Superior temporal gyrus (tissue), 1 donor: ENCODE measurements around the gene EHMT1.
"Not testable (repeated sequence)": the region's sequence is repeated elsewhere in the genome, so short reads cannot be mapped to it uniquely, and the experiment has no call there.

Experiments
- DNase-seq: peaks from one replicate; pipeline ENCODE4 v3.0.0-alpha.2; 2016; ENCODE audit errors: extremely low spot score

EHMT1 gene

DNA sequence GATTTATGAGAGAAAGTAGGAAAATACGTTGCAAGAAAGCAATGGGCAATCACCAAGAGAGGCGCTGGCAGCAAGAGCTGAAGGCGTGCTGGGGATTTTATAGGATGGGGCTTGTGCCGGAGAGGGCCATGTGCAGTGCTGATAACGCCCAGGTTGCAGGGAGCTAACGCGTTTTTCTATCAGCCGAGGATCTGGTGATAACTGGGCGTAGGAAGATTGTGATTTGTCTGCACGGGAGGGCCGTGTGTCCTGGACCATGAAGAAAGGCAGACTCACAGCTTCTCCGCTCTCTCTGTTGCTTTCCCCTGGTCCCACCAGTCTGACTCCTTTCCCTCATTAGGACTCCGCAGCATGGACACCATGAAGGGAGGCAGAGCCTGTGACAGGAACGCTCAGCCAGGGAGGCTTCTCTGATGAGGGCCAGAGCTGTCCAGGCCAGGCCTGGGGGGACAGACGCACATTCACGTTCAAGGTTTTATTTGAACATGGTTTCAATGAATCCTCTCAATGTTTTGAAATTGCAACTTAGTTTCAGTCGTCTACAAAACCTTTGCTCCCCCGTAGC, 246.9 kb downstream of the EHMT1 start:
- DNase-seq, result no peak

DNA sequence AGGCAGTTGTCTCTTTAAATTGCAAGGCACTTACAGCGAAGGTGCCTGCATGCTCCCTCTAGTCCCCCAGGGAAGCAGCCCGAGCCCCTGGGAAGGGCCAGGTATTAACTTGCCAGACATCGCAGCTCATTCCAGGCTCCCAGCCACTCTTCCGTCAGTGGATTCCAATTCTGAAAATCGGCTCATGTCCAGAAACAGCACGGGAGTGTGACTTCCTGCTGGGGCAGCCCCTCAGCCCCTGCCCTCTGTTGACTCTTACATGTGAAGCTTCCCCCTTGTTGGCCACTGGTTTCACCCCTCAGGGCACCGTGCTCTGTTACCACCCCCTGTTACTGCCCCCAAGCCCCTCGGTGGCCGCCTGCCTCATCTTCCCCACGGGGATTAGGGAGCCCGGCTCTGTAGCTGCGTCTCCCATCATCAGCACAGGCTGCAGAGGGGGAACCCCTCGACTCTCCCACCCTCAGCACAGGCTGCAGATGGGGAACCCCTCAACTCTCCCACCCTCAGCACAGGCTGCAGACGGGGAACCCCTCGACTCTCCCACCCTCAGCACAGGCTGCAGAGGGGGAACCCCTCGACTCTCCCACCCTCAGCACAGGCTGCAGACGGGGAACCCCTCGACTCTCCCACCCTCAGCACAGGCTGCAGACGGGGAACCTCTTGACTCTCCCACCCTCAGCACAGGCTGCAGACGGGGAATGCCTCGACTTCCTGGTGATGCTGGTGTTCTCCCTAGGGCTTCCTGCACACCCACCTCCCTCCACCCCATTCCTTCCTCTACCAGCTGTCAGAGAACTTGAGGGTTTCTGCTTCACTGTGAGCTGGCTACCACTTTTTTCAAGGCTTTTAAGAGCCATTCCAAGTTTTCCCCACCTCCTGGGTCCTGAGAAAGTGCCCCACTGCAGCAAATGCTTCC, 247.7 kb downstream of the EHMT1 start:
- no peak for DNase-seq

DNA sequence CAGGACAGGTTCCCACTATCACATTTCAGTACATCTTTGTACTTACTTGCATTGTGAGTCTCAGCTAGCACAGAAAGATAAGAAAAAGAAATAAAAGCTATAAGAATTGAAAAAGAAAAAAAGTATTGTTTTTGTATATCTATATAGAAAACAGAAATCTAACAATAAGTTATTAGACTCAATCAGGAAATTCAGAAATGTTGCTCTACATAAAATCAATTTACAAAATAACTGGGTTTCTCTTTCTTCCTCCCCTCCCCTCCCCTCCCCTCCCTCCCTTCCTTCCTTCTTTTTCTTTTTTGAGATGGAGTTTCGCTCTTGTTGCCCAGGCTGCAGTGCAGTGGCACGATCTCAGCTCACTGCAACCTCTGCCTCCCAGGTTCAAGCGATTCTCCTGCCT, 251.6 kb downstream of the EHMT1 start:
- no peak for DNase-seq

DNA sequence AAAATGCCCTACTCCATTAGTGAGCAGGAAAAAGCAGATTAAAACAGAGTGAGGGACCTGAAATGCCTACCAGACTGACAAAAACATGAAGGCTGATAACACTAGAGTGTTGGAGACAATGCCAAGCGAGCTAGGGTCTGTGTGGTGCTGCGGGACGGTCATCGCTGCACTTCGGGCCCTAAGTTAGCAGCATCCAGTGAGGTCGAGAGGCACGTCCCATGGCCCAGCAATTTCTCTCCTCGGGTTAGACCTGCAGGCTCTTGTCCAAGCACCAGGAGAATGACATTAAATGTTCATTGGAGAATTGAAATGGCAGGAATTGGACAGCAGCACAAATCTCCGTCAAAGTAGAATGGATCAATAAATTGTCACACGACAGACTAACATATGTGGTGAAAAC, 253.5 kb downstream of the EHMT1 start:
- no peak for DNase-seq

DNA sequence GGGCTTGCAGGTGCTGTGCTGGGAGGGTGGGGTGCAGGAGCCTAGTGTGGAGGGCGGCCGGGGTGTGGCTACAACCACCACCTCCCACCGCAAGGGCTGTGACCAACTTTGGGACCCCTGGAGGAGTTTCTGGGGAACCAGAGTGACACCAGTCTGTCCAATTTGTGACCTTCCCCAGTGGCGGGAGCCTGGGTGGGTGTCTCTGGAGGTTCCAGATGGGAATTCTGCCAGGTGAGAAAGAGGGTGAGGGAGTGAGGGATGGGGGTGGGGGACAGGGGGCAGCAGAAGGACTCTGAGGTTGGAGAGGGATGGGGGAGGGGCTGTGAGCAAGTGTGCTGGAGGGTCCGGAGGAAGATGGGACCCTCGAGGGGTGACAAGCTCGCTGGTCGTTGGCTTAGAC, 254.6 kb downstream of the EHMT1 start:
- no peak for DNase-seq

DNA sequence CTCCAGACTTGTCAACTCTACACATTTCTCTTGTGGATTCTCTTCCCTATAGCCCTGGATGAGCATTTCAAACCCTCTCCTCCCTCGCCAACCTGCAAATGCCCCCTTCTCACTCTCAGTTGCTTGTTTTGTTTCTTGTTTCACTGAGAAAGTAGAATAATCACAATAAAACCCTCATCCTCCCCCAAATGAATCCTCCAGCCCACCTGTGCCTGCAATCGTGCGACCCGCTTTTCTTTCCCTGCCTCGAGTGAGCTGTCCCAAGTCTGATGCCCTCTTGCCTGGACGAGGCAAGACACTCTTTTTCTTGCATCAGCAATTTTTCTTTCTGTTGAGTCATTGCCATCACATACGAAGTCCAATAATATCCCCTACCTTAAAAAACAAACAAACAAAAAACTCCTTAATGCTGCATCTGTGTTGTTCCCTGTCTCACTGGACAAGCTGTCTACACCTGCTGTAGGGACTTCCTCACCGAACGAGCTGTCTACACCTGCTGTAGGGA, 255.1 kb downstream of the EHMT1 start:
- DNase-seq, result no peak

DNA sequence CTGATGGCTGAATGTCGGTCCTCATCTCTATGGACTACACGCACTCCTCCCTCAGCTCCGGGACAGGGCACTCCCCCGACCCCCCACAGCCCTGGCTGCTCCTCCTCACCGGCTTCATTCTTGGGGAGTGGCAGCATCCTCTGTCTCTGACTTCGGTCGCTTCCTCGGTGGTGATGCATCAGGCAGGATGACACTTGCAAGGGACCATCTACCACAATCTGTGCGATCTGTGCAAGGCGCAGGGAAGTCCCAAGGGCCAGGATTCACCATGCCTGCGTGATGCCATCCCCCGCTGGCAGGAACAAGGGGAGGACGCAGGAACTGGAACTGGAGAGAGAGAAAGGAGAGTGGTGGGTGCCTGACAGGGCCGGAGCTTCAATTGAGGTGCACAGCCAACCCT, 256.5 kb downstream of the EHMT1 start:
- DNase-seq, result no peak

DNA sequence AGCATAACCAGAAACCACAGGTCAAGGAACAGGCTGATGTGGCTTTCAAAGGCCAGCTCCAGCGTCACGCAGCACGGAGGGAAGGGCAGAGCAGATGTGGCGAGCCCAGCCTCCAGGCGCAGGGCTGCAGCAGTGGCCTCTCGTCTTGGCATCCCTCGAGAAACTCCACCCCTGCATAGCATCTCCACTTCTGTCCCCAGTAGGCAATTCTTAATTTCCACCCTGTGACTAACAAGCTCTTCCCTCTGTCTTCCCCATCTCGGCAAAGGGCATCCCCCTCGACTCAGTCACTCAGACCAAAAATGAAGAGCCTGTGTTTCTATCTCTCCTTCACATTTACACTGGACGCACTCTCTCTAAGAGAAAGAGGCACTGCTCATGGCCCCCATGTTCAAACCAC, 257.0 kb downstream of the EHMT1 start:
- no peak for DNase-seq

DNA sequence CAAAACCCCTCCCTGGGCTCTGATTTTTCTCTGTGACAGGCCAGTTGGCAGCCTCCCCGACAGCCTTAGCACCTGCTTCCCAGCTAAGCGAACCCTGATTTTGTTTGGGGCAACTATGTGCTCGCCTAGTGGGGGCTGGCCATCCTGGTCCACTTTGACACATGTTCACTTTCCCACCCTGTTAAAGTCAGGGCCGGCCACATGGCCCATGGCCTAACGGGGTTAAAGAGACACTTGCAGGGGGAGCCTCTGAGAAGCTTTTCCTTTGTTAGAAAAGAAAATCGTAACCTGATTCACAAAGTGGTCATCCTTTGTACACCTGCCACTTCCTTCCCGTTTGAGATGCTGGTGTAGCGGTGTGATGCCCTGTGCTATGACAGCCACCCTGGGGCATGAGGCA, 257.5 kb downstream of the EHMT1 start:
- no peak for DNase-seq

DNA sequence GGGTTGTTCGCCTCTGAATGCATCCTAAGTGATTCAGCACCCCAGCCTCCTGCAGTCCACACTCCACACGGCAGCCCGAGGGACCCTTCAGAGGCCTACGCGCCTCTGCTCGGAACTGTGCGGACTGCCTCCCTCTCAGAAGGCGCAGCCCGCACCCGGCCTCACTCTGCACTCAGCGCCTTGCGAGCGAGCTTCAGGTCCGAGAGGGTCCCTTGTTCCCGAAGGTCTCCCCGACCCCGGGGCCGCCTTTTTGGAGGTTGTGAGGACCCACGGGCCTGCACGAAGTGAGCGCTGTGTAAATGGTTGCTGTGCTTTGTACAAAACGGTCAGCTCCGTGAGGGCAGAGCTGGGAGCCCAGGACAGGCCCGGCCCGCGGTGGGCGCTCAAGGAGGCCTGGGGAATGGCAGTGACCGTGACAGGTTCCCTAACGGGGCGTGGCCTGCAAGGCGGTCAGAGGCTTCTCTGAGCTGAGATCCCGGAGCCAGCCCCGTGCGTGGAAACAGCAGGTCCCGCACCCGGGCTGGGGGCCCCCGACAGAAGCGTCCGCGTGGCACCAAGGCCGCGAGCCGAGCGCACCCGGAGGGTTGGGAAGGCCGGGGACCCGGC, 258.1 kb downstream of the EHMT1 start:
- DNase-seq, result no peak

DNA sequence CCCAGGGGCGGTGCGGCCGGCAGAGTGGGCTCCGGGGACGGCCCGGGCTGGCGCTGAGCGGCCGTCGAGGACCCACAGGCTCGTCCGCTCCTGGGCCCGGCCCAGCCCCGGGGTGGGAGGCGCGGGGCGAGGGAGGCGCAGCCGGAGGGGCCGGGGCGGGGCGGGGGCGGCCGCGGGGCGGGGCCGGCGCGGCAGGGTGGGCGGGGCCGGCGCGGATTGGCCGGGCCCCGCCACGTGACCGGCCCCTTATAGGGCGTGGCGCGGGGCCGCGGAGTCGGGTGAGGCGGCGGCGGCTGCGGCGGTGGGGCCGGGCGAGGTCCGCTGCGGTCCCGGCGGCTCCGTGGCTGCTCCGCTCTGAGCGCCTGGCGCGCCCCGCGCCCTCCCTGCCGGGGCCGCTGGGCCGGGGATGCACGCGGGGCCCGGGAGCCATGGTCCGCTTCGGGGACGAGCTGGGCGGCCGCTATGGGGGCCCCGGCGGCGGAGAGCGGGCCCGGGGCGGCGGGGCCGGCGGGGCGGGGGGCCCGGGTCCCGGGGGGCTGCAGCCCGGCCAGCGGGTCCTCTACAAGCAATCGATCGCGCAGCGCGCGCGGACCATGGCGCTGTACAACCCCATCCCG, 258.8 kb downstream of the EHMT1 start, which contains the start of gene CACNA1B:
Gene CACNA1B, plus strand, starts transcription at position 277 of the 617 bp plus-strand sequence. Its CDS starts 152 bp downstream, at position 429.
- DNase-seq, result not testable (repeated sequence)

DNA sequence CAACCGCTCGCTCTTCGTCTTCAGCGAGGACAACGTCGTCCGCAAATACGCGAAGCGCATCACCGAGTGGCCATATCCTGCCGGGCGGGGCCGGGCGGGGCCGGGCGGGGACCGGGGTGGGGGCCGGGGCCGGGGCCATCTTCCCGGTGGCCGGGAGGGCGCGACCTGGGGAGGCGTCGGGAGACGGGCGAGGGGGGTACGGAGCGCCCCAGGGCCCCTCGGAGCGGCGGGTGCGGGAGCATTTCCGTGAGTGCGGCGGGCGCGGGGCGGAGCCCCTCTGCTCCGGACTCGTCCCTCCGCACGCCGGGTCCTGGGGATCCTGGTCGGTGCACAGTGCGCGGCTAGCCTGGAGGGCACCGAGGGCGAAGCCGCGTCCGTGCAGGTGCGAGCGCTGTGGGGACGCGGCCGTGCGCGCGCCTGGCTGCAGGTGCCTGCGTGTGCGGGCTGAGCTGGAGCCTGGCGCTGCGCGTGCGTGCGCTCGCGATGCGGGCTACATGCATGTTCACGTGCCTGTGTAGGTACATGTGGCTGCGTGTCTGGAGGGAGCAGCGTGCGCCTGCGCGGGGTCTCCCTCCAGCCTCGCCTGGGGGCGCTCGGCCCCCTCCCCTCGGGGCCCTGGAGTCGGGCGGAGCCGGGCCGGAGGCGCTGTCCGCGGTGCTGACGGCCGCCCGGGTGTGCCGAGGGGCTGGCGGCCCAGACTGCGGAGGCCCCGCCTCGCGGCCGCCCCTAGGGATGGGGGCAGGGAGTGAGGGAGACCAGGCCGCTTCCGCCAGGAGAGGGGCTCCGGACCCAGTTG, 259.5 kb downstream of the EHMT1 start:
- no peak for DNase-seq

DNA sequence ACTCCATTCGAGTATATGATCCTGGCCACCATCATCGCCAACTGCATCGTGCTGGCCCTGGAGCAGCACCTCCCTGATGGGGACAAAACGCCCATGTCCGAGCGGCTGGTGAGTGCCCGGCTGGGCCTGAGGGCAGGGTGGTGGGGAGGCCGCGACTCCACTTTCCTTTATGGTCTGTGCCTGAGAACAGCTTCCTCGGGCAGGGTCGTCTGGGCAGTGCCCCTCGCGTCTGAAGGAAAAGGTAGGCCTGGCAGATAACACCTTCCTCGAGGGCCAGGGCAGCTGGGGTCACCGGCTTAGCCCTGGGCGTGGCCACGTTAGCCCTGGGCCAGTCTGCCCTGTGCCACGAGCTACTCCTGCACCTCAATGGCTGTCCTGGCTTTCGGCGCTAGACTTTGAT, 260.2 kb downstream of the EHMT1 start:
- no peak for DNase-seq

DNA sequence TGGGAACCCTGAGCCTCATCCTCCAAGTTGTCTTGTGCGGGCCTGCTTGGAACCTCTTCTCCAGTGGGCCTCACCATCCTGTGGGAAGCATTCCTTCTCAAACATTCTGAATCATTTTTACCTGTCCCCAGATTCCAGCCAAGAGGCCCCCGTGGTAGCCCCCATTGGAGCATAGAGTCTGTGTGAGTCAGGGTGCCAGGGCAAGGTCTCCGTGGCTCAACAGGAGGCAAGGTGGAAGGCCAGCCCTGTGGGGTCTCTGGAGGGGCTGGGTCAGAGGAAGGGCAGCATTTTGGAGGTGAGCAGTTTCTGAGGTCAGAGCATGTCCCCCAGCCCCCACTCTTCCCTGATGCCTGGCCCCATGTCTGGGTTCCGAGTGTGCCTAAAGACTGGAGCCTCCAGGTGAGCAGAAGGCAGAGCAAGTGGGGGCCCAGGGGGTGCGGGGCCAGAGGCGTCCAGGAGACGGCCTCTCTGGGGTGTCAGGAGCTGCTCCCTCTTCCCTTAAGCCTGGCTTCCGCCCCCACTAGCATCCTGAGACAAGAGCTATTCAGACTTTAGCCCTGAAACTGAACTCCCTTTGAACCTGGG, 260.9 kb downstream of the EHMT1 start:
- DNase-seq, result no peak

DNA sequence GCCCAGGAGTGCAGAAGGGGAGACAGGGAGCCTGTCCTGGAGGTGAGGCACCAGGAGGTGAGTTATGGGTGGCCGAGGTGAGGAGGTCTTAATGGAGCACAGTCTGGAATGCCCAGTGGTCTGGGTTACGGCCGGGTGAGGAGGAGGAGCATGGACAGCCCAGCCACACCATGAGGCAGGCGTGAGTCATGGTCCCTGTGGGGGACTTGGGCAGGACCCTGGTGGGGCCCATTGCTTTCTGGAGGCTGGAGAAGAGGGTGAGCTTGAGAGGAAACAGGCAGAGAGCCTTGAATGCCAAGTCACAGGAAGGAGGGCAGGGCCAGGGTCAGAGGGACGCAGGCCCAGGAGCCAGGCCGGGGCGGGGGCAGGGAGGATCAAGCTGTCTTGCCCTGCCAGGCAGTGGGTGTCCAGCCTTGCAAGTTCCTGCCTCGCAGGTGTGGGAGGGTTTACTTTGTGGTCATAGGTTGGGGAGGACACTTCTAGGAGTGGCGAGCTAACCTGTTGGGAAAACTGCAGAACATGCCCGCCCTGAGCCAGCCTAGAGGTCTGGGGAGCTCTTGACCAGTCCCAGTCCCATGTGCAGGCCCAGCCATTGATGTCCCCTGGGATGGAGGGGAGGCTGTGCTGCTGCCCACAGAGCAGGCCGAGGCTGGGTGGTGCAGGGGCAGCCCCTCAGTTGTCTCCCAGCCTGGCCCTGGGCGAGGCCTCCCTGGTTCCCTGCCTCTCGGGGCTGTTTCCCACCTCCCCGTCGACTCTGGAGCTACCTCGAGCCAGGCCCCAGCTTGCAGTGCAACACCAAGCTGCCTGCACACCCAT, 261.6 kb downstream of the EHMT1 start:
- DNase-seq, result no peak

DNA sequence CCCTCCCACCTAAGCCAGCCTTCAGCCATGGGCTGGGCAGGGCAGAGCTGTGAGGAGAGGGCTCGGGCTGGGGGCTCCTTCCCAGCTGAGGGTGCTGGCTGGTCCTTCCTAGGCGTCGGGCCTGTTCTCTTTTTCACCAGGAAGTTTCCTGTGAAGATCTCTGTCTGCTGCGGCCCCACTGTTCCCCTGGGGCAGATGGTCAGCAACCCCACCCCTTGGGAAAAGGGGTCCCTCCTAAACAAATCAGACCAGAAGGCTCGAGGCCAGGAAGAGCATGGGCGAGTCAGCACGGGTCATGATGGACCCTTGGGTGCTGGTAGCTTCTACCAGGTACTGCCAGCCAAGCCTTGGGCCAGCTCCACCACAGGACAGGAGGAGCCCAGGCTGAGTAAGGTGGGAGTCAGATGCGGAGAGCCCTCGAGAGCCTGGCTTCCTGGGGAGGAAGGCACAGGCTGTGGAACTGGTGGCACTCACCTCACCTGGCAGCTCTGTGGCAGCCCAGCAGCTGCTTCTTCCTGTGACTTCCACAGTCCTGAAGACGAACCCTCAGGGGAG, 262.2 kb downstream of the EHMT1 start:
- DNase-seq, result no peak

DNA sequence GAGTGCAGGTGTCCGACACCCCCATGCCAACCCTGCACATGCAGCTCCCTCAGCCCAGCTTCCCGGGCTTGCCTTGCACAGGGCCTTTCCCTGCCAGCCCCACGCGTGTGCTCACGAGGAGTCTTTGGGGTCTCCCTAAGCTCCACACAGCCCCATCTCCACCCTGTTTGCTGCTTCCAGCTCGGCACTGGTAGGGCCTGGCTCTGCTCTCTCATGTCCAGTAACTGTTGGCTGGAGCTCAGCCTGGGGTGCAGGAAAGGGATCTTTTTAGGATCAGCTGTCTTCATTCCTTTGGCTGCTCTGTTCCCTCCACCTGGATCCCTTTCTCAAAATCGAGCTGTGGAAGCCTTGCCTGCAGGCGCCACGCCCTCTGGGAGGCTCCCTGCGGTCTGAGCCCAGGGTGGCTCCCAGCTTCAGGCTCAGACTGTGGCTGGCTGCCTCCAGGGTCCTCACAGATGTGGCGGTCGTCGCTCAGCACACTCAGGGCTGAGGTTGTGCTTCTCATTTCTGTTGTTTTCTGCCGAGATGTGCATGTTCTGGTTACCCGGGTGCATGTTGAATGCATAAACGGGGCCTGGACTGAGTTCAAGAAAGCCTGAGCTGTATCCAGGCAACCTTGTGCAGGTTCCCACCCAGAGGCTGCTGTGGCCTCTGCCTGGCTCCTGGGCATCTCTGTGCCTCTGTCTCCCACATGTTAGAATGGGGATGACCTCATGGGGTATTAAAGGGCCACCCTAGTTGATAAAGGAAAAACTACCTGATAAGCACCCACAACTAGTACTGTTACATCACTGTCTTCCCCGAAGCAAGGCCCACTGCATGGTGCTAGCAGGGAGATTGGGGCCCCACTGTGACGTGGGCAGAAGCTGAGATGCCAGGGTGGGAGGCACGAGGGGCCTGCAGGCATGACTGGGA, 263.0 kb downstream of the EHMT1 start:
- no peak for DNase-seq

DNA sequence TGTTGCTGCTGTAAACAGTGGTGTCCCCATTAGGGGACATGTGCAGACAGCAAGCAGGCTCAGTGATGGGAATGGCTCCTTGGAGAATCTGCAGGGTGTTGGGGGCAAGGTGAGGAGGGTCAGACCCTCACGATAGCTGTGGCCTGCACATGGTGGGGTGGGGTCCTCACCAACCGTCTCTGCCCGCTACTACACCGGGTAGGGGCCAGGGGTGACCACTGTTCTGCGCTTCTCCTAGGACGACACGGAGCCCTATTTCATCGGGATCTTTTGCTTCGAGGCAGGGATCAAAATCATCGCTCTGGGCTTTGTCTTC, 263.7 kb downstream of the EHMT1 start:
- no peak for DNase-seq

DNA sequence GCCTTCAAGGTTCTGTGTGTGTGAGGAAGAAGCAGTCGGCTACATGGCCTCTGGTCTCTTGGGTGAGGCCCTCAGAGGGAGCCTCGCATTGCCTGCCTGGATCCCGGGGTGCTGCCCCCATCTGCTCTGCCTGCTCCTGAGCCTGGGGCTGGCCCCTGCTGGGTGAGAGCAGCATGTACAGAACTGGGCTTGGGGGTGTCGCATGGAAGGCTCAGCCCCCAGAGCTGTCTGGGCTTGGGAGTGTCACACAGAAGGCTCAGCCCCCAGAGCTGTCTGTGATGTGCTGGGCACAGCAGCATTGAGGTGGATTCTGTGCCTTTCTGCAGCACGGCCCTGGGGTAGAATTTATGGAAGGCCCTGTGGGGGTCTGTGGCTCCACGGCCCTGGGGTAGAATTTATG, 265.2 kb downstream of the EHMT1 start:
- not testable (repeated sequence) for DNase-seq
